Measurements from ENCODE around the gene CHRM4.

Gene CHRM4

GRCh38 chr11:46402957-46403902 is 11.7 kb upstream of the CHRM4 start:
- DNase-seq: no peak

- no peak for DNase-seq
Measured at GRCh38 chr11:46397526-46397925, 6.0 kb upstream of the CHRM4 start.

GRCh38 chr11:46393759-46394158 is 2.2 kb upstream of the CHRM4 start:
- DNase-seq: no peak

GRCh38 chr11:46393231-46393616 is 1.6 kb upstream of the CHRM4 start:
- no peak for DNase-seq

- peak; percentile 90 for DNase-seq
Measured at GRCh38 chr11:46392421-46393230, 1.1 kb upstream of the CHRM4 start.

- DNase-seq: no peak
Measured at GRCh38 chr11:46391186-46391577, 394 bp downstream of the CHRM4 start.

- DNase-seq: no peak
Measured at GRCh38 chr11:46390331-46391171, 1.0 kb downstream of the CHRM4 start.

- peak; percentile 74 for DNase-seq
Measured at GRCh38 chr11:46389450-46390330, 1.9 kb downstream of the CHRM4 start.

- DNase-seq: no peak
Measured at GRCh38 chr11:46388619-46389449, 2.7 kb downstream of the CHRM4 start.

- no peak for DNase-seq
Measured at GRCh38 chr11:46387919-46388618, 3.5 kb downstream of the CHRM4 start.

GRCh38 chr11:46387456-46387855 is 4.1 kb downstream of the CHRM4 start:
- no peak for DNase-seq

GRCh38 chr11:46386674-46387073 is 4.9 kb downstream of the CHRM4 start:
- DNase-seq: no peak

- DNase-seq: no peak
Measured at GRCh38 chr11:46386005-46386578, 5.5 kb downstream of the CHRM4 start.

- DNase-seq: no peak
Measured at GRCh38 chr11:46385169-46386004, 6.2 kb downstream of the CHRM4 start.

- DNase-seq: no peak
Measured at GRCh38 chr11:46383974-46384701, 7.4 kb downstream of the CHRM4 start.

GRCh38 chr11:46383404-46383758 is 8.2 kb downstream of the CHRM4 start:
- no peak for DNase-seq

- DNase-seq: no peak
Measured at GRCh38 chr11:46382646-46383403, 8.8 kb downstream of the CHRM4 start.
